ENCODE data around the gene MRPS27.

- TF ChIP-seq CTCF (IDR thresholded peaks at IDR 0.05) (no peak), REST (IDR thresholded peaks at IDR 0.05) (no peak), JUNB (IDR thresholded peaks at IDR 0.05) (no peak), POLR2A (IDR thresholded peaks at IDR 0.05; ENCODE audit: low read length) (no peak), HOXA7 (CRISPR knock-in tag; IDR thresholded peaks at IDR 0.05) (no peak), RNF2 (IDR thresholded peaks at IDR 0.05; ENCODE audit: borderline replicate concordance, low read depth) (no peak)
These were observed 6.9 kb downstream of the MRPS27 start for GRCh38 chr5:72313141-72313540.
